Nephron (organoid): ENCODE measurements around the gene ATP2A3.
A peak's percentile ranks its signal among the peaks of the same experiment; 100 is the strongest.

Source experiments
- H3K27ac Mint-ChIP-seq, 3 experiments: 2 replicates each; pipeline ENCODE4 v1.8.0; 2020; ENCODE audit warnings: mixed read lengths in 3 of 3, mild to moderate bottlenecking in 2 of 3, moderate library complexity in 1 of 3
- H3K27me3 Mint-ChIP-seq: 2 replicates; pipeline ENCODE4 v1.8.0; 2021; ENCODE audit warnings: low read depth, mild to moderate bottlenecking, moderate library complexity, mixed read lengths
- H3K36me3 Mint-ChIP-seq: 2 replicates; pipeline ENCODE4 v1.8.0; 2020; ENCODE audit warnings: low read depth, mixed read lengths
- H3K4me1 Mint-ChIP-seq: 2 replicates; pipeline ENCODE4 v1.8.0; 2020; ENCODE audit warnings: mixed read lengths
- H3K4me3 Mint-ChIP-seq, 3 experiments: 2 replicates each; pipeline ENCODE4 v1.8.0; 2020; ENCODE audit warnings: mild to moderate bottlenecking in 3 of 3, mixed read lengths in 3 of 3, moderate library complexity in 2 of 3
- H3K9me3 Mint-ChIP-seq: 2 replicates; pipeline ENCODE4 v1.8.0; 2020; ENCODE audit warnings: mixed read lengths
- CTCF ChIP-seq, 3 experiments: fragments of 200-600 bp; sonication (generic); IDR thresholded peaks; one replicate each; pipeline ENCODE4 v1.5.0; 2021; ENCODE audit warnings: antibody characterized with exemption in 3 of 3; ENCODE audit not compliant: unreplicated experiment in 3 of 3

The ATP2A3 gene

GRCh38 chr17:3964203-3965117 is at the start of gene ATP2A3:
TSS of gene ATP2A3 (minus strand) at chr17:3964437. CDS start at chr17:3964291, 146 bp downstream.
- no peak for TF ChIP-seq CTCF (IDR thresholded peaks at IDR 0.05; ENCODE audit: unreplicated experiment in 3 of 3)
- Mint-ChIP-seq H3K27ac (no peak within 1 kb of the TSS), H3K4me3 (peak within 1 kb of the TSS; percentile 57 to 74 (median 59)), H3K36me3 (no peaks in the 10 kb centered on the region), H3K4me1 (peaks cover 38% of the 10 kb centered on the region), H3K27me3 (peaks cover 71% of the 10 kb centered on the region), H3K9me3 (no peaks in the 10 kb centered on the region)

- Mint-ChIP-seq H3K27ac (no peak overlapping the region), H3K4me3 (no peak overlapping the region), H3K36me3 (peaks cover 69% of the 10 kb centered on the region), H3K27me3 (no peaks in the 10 kb centered on the region), H3K9me3 (no peaks in the 10 kb centered on the region), H3K4me1 (peaks cover 40% of the 10 kb centered on the region)
- no peak for TF ChIP-seq CTCF (IDR thresholded peaks at IDR 0.05; ENCODE audit: unreplicated experiment in 3 of 3)
Measured at GRCh38 chr17:4010754-4011153, 46.5 kb upstream of the ATP2A3 start.

- Mint-ChIP-seq H3K27ac (peak overlapping the region in 2 of 3 experiments; percentile 55 to 80), H3K36me3 (peaks cover 62% of the 10 kb centered on the region), H3K4me3 (no peak overlapping the region), H3K9me3 (no peaks in the 10 kb centered on the region), H3K4me1 (peaks cover 42% of the 10 kb centered on the region), H3K27me3 (no peaks in the 10 kb centered on the region)
- TF ChIP-seq CTCF (IDR thresholded peaks at IDR 0.05; ENCODE audit: unreplicated experiment in 3 of 3) = no peak
Measured at GRCh38 chr17:4009186-4009785, 45.0 kb upstream of the ATP2A3 start.

GRCh38 chr17:4008441-4009185 is 44.4 kb upstream of the ATP2A3 start:
- TF ChIP-seq CTCF (IDR thresholded peaks at IDR 0.05; ENCODE audit: unreplicated experiment in 3 of 3) = peak in 1 of 3 experiments; percentile 6
- H3K27ac Mint-ChIP-seq = peak overlapping the region; percentile 80 to 93 (median 84)
- no peaks in the 10 kb centered on the region for H3K27me3 Mint-ChIP-seq
- H3K36me3 Mint-ChIP-seq = peaks cover 55% of the 10 kb centered on the region
- H3K4me1 Mint-ChIP-seq = peaks cover 40% of the 10 kb centered on the region
- peak overlapping the region in 2 of 3 experiments; percentile 19 to 34 for H3K4me3 Mint-ChIP-seq
- no peaks in the 10 kb centered on the region for H3K9me3 Mint-ChIP-seq

- Mint-ChIP-seq H3K27me3 (no peaks in the 10 kb centered on the region), H3K36me3 (peaks cover 51% of the 10 kb centered on the region), H3K9me3 (no peaks in the 10 kb centered on the region), H3K4me1 (peaks cover 44% of the 10 kb centered on the region), H3K4me3 (peak overlapping the region in 2 of 3 experiments; percentile 4 to 22), H3K27ac (peak overlapping the region; percentile 79 to 93 (median 84))
- TF ChIP-seq CTCF (IDR thresholded peaks at IDR 0.05; ENCODE audit: unreplicated experiment in 3 of 3) = peak in 1 of 3 experiments; percentile 24
Measured at GRCh38 chr17:4008082-4008435, 43.8 kb upstream of the ATP2A3 start.
